ENCODE data around the gene POLE2. TPM values are rescaled to one million over a fixed set of nuclear protein-coding genes. Genes with fewer than 3 reads are reported as not detected.

The POLE2 gene
- total RNA-seq, 1 donor from 2014 or later: 0.69 TPM

DNA sequence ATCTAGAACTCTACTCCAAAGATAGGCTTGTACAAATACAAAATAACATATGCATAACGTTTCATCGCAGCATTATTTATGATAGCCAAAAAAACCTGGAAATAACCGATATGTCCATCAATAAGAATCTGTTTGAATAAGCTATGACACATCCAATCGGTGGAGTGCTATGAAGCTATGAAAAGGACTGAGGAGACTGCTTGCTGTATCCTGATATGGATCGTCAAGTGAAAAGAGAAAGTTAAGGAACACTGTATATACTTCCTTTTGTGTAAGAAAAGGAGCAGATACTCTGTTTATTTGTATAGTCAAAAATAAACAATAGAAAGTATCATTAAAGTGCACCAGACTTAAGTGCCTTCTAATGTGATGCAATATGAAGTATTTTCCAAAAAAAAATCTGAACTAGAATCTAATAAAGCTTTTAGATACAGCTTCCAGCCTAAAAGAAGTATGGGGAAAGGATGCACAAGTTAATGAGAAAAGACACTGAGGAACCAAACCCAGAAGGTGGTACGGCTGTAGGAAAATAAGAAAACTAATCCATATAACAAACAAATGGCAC lies 4.3 kb upstream of the POLE2 start:
- intact Hi-C loops (cut with micrococcal nuclease): no loop called here
- Histone ChIP-seq H3K4me1 (peaks cover 42% of the 10 kb centered on the region), H3K27ac (replicated peaks) (peak overlapping the region; percentile 97), H3K27me3 (ENCODE audit: low read depth) (no peaks in the 10 kb centered on the region), H3K36me3 (peaks cover 4% of the 10 kb centered on the region), H3K4me3 (peak overlapping the region; percentile 87), H3K9me3 (replicated peaks) (no peaks in the 10 kb centered on the region)
- no peak for DNase-seq
- TF ChIP-seq, protein P1, sequence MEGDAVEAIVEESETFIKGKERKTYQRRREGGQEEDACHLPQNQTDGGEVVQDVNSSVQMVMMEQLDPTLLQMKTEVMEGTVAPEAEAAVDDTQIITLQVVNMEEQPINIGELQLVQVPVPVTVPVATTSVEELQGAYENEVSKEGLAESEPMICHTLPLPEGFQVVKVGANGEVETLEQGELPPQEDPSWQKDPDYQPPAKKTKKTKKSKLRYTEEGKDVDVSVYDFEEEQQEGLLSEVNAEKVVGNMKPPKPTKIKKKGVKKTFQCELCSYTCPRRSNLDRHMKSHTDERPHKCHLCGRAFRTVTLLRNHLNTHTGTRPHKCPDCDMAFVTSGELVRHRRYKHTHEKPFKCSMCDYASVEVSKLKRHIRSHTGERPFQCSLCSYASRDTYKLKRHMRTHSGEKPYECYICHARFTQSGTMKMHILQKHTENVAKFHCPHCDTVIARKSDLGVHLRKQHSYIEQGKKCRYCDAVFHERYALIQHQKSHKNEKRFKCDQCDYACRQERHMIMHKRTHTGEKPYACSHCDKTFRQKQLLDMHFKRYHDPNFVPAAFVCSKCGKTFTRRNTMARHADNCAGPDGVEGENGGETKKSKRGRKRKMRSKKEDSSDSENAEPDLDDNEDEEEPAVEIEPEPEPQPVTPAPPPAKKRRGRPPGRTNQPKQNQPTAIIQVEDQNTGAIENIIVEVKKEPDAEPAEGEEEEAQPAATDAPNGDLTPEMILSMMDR (IDR thresholded peaks at IDR 0.05; ENCODE audit: borderline replicate concordance): no peak

DNA sequence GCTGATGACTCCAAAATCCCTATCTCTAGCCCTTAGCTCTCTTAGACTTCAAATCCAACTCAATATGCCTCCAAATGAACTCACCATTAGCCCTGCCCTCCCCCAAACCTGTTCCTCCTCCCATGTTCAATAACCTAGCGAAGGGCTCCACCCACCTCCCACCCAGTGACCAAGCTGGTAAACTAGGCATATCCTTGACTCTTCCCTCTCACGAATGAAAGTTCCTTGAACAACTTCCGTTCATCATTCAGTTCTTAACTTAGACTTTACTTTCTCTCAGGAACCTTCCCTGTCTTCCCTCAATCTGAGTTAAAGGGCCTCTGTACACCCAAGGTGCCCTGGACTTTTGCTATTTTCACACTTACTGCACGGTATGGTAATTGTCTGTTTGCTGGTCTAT lies 3.0 kb upstream of the POLE2 start:
- no peaks in the 10 kb centered on the region for H3K9me3 ChIP-seq (replicated peaks)
- no peak for DNase-seq
- H3K27ac ChIP-seq (replicated peaks): no peak overlapping the region
- peaks cover 43% of the 10 kb centered on the region for H3K4me1 ChIP-seq
- intact Hi-C loops (cut with micrococcal nuclease): no loop called here
- no peaks in the 10 kb centered on the region for H3K27me3 ChIP-seq (ENCODE audit: low read depth)
- H3K36me3 ChIP-seq: no peaks in the 10 kb centered on the region
- no peak overlapping the region for H3K4me3 ChIP-seq
- TF ChIP-seq, protein P1 (IDR thresholded peaks at IDR 0.05; ENCODE audit: borderline replicate concordance): no peak

DNA sequence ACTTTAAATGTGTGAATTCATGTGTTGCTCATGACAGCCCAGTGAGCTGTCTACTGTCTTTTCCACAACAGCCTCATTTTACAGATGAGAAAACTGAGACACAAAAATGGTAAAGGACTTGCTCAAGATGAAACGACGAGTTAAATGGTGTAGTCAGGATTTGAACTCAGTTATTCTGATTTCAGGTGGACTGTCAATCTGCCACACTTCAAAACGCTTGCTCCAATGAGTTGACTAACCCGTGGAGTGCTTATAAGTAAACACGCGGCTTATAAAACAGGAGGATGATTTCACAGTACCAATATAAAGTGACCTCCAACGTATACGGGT lies 652 bp upstream of the POLE2 start:
- intact Hi-C loops (cut with micrococcal nuclease): no loop called here
- Histone ChIP-seq H3K27me3 (ENCODE audit: low read depth) (no peaks in the 10 kb centered on the region), H3K4me3 (peak overlapping the region; percentile 77), H3K4me1 (peaks cover 31% of the 10 kb centered on the region), H3K36me3 (no peaks in the 10 kb centered on the region), H3K9me3 (replicated peaks) (no peaks in the 10 kb centered on the region), H3K27ac (replicated peaks) (peak overlapping the region; percentile 84)
- no peak for DNase-seq
- TF ChIP-seq, protein P1 (IDR thresholded peaks at IDR 0.05; ENCODE audit: borderline replicate concordance): no peak

DNA sequence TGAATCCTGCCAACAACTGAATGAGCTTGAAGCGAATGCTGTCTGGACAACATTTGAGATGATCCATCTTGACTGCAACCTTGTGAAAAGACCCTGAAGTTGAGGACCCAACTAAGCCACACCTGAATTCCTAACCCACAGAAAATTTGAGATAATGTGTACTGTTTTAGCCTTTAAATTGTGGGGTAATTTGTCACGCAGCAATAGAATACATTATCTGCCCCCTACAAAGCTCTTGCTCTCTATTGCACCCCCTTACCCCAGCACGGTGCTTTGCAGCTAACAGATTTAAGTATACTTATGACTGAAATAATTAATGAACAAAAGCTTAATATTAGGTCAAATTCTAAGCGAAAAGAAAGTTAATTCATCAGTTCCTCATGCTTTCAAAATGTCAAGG lies 1.6 kb downstream of the POLE2 start:
- TF ChIP-seq, protein P1 (IDR thresholded peaks at IDR 0.05; ENCODE audit: borderline replicate concordance): no peak
- intact Hi-C loops (cut with micrococcal nuclease): no loop called here
- Histone ChIP-seq H3K27me3 (ENCODE audit: low read depth) (no peaks in the 10 kb centered on the region), H3K27ac (replicated peaks) (no peak overlapping the region), H3K4me3 (no peak overlapping the region), H3K4me1 (peaks cover 14% of the 10 kb centered on the region), H3K9me3 (replicated peaks) (no peaks in the 10 kb centered on the region), H3K36me3 (no peaks in the 10 kb centered on the region)
- no peak for DNase-seq

DNA sequence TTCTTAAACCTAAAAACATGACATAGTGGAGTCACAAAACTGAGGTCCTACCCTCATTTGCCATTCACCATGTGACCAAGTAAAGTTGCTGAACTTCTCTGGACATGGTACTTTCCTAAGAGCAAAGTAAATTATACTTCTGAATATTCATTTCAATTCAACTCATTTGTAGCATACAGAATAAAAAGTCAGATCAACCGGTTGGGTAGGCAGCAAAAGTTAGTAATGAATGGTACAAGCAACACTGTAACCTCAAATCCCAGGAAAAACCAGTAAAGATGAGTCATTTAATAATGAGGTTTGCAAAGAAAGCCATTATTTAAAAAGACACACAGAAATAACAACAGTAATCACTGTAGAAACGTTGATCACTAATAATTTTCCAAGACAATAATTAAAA lies 8.7 kb downstream of the POLE2 start:
- Histone ChIP-seq H3K27ac (replicated peaks) (no peak overlapping the region), H3K4me1 (no peaks in the 10 kb centered on the region), H3K36me3 (no peaks in the 10 kb centered on the region), H3K27me3 (ENCODE audit: low read depth) (no peaks in the 10 kb centered on the region), H3K9me3 (replicated peaks) (no peaks in the 10 kb centered on the region), H3K4me3 (no peak overlapping the region)
- TF ChIP-seq, protein P1 (IDR thresholded peaks at IDR 0.05; ENCODE audit: borderline replicate concordance): no peak
- intact Hi-C loops (cut with micrococcal nuclease): no loop called here
- DNase-seq: no peak

All from left ventricle myocardium inferior (tissue), 1 donor.